Measurements from ENCODE around the gene RASSF8.

RASSF8 gene

GRCh38 chr12:26124446-26125399, 166.2 kb downstream of the RASSF8 start, which contains the start of gene BHLHE41:
Gene BHLHE41 (minus strand): TSS chr12:26125037. CDS start chr12:26124779, 258 bp downstream.
- Histone ChIP-seq H3K9me3 (ENCODE audit: insufficient read depth, low read depth, low read length) (no peaks in the 10 kb centered on the region), H3K4me2 (ENCODE audit: low read depth, low read length, poor library complexity, severe bottlenecking) (peak within 1 kb of the TSS; percentile 78), H3K4me1 (ENCODE audit: insufficient read depth, low read length, poor library complexity, severe bottlenecking) (peaks cover 4% of the 10 kb centered on the region), H3K9me2 (replicated peaks; ENCODE audit: low read depth, low read length) (no peaks in the 10 kb centered on the region), H3K4me3 (ENCODE audit: low read length, poor library complexity, severe bottlenecking) (peak within 1 kb of the TSS; percentile 70), H4K20me1 (ENCODE audit: insufficient read depth, low read length, poor library complexity, severe bottlenecking) (no peaks in the 10 kb centered on the region), H3K27me3 (ENCODE audit: insufficient read depth, low read length, poor library complexity, severe bottlenecking) (peaks cover 34% of the 10 kb centered on the region), H3F3A (ENCODE audit: low read depth) (peaks cover 2% of the 10 kb centered on the region; the same call in 1 of the 2 replicates), H2AFZ (ENCODE audit: low read length) (peak within 1 kb of the TSS; percentile 73; the same call in 1 of the 2 replicates), H3K79me2 (ENCODE audit: insufficient read depth, low read length) (no peaks in the 10 kb centered on the region), H3K36me3 (ENCODE audit: insufficient read depth, low read length) (no peaks in the 10 kb centered on the region), H3K9ac (ENCODE audit: low read depth, low read length, poor library complexity, severe bottlenecking) (no peak within 1 kb of the TSS)
- TF ChIP-seq, protein P1, sequence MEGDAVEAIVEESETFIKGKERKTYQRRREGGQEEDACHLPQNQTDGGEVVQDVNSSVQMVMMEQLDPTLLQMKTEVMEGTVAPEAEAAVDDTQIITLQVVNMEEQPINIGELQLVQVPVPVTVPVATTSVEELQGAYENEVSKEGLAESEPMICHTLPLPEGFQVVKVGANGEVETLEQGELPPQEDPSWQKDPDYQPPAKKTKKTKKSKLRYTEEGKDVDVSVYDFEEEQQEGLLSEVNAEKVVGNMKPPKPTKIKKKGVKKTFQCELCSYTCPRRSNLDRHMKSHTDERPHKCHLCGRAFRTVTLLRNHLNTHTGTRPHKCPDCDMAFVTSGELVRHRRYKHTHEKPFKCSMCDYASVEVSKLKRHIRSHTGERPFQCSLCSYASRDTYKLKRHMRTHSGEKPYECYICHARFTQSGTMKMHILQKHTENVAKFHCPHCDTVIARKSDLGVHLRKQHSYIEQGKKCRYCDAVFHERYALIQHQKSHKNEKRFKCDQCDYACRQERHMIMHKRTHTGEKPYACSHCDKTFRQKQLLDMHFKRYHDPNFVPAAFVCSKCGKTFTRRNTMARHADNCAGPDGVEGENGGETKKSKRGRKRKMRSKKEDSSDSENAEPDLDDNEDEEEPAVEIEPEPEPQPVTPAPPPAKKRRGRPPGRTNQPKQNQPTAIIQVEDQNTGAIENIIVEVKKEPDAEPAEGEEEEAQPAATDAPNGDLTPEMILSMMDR (conservative IDR thresholded peaks at IDR 0.05; ENCODE audit: low read length), result no peak
- no peak for TF ChIP-seq EZH2phosphoT487 (IDR thresholded peaks at IDR 0.05; ENCODE audit: borderline replicate concordance)

- H3K27me3 ChIP-seq (ENCODE audit: insufficient read depth, low read length, poor library complexity, severe bottlenecking), result peaks cover 34% of the 10 kb centered on the region
- peaks cover 2% of the 10 kb centered on the region; the same call in 1 of the 2 replicates for H3F3A ChIP-seq (ENCODE audit: low read depth)
- no peaks in the 10 kb centered on the region for H4K20me1 ChIP-seq (ENCODE audit: insufficient read depth, low read length, poor library complexity, severe bottlenecking)
- H3K79me2 ChIP-seq (ENCODE audit: insufficient read depth, low read length), result no peaks in the 10 kb centered on the region
- no peaks in the 10 kb centered on the region for H3K9me2 ChIP-seq (replicated peaks; ENCODE audit: low read depth, low read length)
- peaks cover 6% of the 10 kb centered on the region for H3K4me1 ChIP-seq (ENCODE audit: insufficient read depth, low read length, poor library complexity, severe bottlenecking)
- no peaks in the 10 kb centered on the region for H3K36me3 ChIP-seq (ENCODE audit: insufficient read depth, low read length)
- no peak for TF ChIP-seq EZH2phosphoT487 (IDR thresholded peaks at IDR 0.05; ENCODE audit: borderline replicate concordance)
- TF ChIP-seq, protein P1 (conservative IDR thresholded peaks at IDR 0.05; ENCODE audit: low read length), result no peak
- H3K4me2 ChIP-seq (ENCODE audit: low read depth, low read length, poor library complexity, severe bottlenecking), result peak overlapping the region; percentile 78
- peak overlapping the region; percentile 73 for H2AFZ ChIP-seq (ENCODE audit: low read length)
- peak overlapping the region; percentile 70 for H3K4me3 ChIP-seq (ENCODE audit: low read length, poor library complexity, severe bottlenecking)
- H3K9me3 ChIP-seq (ENCODE audit: insufficient read depth, low read depth, low read length), result no peaks in the 10 kb centered on the region
- no peak overlapping the region for H3K9ac ChIP-seq (ENCODE audit: low read depth, low read length, poor library complexity, severe bottlenecking)
Measured at GRCh38 chr12:26125400-26126339, 167.2 kb downstream of the RASSF8 start.

Data from Loucy (cell line).